OCI-M2 (cell line): ENCODE results near the gene TXNRD3.

ENCODE experiments used
- DNase-seq: peaks from one replicate; lab custom pipeline; 2025; ENCODE audit not compliant: unreplicated experiment; lab: John Stamatoyannopoulos, UW

TXNRD3 gene

GRCh38 chr3:126672340-126672739, 17.4 kb upstream of the TXNRD3 start:
- DNase-seq = no peak

- DNase-seq = no peak
Measured at GRCh38 chr3:126671521-126671920, 16.6 kb upstream of the TXNRD3 start.

DNA sequence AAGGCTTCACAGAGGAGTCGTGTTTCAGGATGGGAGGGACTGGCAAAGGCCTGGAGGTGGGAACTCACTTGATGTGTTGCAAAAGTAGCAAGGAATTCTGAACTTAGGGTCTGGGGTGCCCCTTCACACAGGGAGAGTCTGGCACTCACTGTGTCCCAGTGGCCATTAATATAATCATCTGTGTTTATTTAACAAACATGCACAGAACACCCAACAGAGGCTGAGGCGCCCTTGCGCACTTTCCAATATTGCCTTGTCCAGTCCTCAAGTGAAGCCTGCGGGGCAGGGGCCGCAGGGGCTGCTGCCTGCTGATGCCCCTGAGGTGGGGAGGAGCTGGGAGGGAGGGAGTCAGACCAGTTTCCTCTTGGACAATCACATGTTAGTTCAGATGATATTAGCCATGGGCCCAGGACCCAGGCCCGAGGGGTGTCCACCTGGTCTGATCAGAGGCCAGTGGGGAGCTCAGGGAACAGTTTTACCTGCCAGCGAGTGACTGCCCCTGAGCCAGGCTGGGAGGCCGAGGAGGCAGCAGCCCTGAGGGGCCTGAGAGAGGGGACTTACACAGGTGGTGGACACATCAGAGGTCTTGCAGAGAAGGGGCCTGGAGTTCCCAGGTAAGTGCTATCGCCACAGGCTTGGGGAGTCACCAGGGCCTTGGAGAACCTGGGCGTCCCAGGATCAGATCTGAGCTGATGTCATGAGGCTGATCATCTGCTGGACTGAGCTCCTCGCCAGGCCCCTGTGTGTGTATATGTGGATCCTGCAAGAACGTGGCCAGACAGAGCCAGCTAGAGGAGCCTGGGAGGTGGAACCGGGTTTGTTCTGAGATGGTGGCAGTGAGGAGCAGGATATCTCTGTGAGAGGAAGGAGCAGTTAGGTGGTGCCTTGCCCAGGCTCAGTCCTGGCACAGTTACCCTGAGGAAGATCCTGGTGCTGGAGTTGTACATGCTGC, 13.8 kb upstream of the TXNRD3 start:
- no peak for DNase-seq

DNA sequence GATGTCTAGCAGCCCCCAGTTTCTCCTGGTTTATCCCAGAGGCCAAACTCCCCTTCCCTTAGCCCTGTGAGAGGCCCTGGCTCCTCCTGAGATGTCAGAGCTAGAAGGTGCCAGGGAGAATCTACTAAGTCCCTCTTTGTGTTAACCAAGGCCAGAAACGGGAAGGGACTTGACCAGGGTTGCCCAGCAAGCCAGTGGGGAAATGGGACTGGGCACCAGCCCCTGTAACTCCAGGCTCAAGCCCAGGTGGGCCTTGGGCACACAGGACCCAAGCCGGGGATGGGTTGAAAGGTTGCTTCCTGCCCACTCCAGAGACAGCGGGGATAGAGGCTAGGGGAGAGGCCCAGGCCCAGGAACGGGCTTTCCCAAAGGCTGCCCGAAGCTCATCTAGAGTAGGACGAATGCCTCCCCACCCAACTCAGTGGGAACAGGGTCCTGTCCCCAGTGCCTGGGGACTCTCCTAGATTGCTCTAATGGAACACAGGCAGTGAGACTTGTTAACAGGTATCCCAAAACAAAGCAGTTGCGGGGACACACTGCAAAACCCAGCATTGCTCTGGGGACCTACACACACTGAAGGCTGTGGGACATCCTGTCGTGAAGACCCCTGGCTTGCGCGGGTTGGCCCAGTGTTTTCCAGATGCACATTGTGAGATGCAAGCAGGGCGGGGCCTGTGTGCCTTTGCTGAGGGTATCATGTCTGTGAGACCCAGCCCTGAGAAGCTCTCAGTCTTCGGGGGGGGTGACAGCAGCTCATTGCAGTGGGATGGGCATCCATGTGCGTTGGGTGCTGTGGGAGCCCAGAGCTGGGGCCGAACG, 12.9 kb upstream of the TXNRD3 start:
- DNase-seq = no peak

- DNase-seq = no peak
Measured at GRCh38 chr3:126666658-126667528, 12.0 kb upstream of the TXNRD3 start.

GRCh38 chr3:126665959-126666657, 11.2 kb upstream of the TXNRD3 start:
- no peak for DNase-seq

GRCh38 chr3:126665221-126665936, 10.5 kb upstream of the TXNRD3 start:
- DNase-seq = no peak

DNA sequence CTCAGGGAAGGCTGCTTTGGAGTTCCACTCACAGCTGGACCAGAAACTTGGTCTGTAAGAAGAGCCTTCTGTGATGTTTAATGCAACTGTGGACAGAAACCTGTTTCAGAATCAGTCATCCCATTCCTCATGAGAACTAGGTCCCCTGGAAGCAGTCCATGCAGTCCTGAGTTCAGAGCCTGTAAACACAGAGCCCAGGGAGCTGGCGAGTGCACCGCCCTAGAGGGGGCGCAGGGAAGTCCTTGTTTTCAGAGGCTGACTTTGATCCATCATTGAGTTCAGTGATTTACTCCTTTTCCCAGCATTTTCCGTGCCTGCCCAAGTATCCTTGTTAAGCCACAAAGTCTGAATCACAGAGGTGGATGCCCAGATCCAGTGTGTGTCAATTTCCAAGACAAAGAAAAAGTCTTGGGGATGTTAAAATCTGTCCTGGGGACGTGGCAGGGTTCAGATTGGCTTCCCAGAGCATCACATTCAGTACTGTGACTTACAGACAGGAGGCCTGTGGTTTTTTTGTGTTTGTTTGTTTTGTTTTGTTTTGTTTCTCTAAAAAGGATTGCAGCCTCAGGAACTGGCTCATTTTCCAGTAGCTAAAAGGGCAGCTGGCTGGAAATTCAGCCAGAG, 9.8 kb upstream of the TXNRD3 start:
- DNase-seq = no peak

DNA sequence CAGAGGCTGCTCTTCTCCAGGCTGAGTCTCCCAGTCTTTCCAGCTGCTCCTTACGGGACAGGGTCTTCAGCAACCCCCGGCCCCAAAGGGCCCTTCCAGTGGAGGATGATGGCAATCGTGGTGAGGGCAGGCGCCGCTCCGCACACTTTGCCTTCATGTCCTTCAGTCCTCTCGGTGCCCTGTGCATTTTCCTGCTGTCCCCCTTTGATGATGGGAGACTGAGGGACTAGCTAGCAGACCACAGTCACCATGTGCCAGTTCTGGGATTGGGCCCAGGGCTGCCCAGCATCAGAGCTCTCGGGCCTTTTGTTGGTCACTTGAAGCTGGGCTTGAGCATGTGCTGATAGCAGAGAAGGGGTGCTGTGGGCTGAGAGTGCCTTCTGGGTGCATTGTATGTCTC, 8.8 kb upstream of the TXNRD3 start:
- no peak for DNase-seq

DNA sequence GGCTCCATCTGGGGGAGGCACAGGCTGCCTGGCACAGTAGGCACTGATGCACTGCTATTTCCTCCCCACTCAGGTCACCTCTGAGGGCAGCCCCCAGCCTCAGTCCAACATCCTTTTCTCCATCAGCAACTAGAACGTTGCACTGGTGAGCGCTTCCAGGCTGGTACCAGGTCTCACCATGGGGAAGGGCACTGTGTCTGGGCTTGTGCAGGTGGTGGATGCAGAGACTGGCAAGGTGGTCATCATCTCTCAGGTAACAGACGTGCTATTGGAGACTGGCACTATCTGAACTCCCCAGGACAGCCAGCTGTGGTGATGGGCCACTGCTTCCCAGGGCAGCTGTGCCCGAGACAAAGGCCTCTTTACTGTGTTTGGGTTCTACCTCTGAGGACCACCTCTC, 8.3 kb upstream of the TXNRD3 start:
- no peak for DNase-seq

DNA sequence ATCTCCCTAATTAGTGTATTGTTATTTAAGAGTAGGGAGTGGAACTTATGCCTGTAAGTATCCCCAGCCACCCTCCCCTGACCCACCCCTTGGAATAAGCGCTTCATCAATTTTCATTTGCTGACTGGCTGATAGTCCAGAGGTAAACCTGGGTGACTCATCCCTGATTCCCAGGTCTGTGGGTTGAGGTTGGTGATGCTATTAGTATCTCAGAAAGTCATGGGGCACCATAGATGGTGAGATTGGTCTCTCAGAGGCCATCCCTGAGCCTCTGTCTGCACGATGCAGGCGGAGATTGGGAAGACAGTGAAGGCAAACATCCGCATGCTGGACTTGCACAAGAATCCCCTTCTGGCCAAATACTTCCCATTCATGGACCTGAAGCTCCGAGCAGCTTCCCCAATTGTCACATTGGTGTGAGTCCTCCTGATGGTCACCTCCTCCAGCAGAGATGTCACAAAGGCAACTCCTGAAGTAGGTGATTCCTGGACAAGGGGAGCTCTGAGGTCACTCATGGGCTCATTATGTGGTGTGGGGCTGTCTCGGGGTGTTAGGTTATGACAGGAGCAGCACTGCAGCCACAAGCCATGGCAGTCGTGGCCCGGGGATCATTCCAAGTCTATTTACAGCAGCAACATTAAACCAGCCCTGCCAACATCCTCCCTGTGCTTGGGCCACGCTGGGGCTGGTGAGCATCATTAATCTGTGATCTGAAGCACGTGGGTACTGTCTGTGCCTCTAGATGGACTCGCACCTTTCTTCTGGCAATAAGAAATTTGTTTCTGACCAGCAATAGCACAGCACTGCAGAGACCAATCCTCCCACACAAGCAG, 6.8 kb upstream of the TXNRD3 start:
- DNase-seq = no peak

DNA sequence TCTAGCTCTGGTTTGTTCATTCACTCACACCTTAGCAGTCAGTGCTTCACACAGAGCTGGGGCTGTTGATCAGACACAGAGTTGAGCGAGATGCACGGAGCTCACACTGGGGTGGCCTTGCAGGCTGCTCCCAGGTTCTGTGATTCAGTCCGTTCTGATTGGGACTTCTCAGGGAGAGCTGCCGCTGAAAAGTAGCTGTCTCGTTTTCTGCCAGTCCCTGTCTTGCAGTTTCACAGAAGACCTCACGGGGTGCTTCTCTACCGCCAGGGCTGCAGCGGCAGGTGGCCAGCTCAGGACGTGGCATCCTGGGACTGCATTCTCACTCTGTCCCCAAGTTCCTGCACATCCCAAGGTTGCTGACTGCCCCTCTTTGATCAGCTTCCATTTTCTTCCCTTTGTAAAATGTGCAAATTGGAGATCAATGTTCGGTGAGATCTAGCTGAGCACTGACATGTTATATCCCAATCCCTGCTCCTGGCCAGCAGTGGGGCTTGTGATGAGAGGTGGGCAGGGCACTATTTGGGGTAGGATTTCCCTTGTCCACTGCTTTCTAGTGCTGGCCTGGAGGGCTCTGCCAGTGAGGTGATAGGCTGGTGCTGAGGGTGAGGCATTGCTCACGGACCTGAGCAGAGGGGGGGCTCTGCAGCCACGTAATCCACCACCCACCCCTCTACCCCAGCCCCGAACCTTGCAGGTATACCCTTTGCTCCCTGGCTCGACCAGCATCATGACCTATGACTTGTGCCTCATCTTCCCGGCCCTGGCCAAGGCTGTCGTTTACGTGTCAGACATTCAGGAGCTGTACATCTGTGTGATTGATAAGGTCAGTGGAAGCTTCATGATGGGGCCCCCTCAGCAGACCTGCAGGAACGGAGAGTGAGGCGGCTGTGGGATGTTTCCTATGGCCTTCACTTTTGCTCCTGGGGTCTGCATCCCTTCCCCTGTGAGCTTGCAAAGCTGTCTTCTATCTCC, 5.3 kb upstream of the TXNRD3 start:
- DNase-seq = no peak

DNA sequence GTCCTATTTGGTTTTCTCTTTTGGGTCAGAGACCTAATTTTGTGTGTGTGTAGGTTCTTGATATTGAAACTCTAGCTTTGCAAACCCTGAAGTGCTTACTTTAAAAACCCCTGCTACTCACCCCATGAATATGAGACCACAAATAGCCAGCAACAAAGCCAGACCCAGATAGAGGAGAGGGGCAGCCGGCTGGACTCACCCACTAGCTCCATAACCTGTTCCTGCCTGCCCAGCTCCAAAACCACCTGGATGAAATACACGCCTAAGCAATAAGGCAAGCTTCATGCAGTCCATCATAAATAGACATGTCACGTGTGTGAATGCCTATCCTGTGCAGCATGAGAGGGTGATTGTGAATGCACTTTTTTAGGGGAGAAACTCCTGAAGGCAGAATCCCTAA, 3.7 kb upstream of the TXNRD3 start:
- DNase-seq = no peak

DNA sequence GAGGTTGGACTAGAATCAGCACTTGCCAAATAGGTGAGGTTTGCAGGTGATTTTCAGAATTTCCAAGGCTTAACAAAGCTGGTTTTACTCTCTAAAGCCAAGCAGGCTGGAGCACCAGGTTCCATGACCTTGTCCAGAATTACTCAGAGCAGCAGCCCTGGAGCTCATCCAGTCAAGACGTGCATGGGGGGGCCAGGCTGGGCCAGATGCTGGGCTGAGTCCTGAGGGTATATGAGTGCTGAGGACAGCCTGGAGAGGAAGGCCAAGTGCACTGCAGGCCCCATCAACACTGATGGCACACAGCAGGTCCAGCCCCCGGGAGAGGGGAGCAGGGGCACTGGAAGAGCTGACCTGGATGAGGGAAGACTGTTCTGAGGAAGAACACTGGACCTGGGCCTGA, 3.0 kb upstream of the TXNRD3 start:
- DNase-seq = no peak

GRCh38 chr3:126656371-126657134, 1.6 kb upstream of the TXNRD3 start:
- DNase-seq = no peak

GRCh38 chr3:126655887-126656286, 963 bp upstream of the TXNRD3 start:
- no peak for DNase-seq
